Measurements from ENCODE around the gene COPRS.
A peak's percentile ranks its signal among the peaks of the same experiment; 100 is the strongest.

Gene COPRS, protein sequence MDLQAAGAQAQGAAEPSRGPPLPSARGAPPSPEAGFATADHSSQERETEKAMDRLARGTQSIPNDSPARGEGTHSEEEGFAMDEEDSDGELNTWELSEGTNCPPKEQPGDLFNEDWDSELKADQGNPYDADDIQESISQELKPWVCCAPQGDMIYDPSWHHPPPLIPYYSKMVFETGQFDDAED

DNA sequence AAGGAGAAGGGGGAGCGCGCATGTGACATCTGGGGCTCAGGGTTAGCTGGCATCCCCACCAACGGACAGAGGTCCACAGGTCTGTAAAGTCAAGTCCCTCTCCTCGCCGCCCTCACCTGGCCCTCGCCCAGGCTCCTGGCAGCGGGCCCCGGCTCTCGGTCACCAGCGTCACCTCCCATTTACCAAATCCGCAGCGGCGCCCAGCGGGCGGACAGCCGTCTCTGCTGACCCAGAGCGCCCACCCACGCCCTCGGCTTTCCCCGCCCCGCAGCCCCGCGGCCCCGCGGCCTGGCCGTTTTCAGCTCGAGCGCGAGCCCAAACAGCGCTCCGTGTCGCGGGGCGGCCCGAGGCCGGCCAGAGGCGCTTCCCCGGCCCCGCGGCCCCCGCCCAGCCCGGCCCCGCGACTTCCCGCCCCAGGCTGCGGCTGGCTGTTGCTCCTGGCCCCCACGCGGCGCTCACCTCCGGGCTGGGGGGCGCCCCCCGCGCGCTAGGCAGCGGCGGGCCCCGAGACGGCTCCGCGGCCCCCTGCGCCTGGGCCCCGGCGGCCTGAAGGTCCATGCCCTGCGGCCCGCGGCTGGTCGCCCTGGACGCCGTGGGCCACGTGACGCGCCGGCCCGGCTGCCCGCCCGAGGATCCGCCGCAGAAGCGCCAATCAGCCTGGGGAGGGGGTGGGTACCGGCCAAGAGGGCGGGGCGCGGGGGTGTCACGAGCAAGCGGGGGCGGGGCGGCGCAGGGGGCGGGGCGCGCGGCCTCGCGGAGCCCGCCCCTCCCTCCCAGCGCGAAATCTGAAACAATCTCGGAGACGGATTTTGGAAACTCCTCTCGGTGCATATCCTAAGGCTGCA is at the start of gene COPRS:
Gene COPRS (minus strand): TSS at position 603 of the 845 bp plus-strand sequence. CDS start 45 bp downstream, at position 558.
- DNase-seq (ENCODE audit: extremely low read depth, low read depth): peak; percentile 36
- peak within 1 kb of the TSS; percentile 78 for H3K4me3 ChIP-seq (replicated peaks; ENCODE audit: low read depth, low read length)
- TF ChIP-seq, protein P1, sequence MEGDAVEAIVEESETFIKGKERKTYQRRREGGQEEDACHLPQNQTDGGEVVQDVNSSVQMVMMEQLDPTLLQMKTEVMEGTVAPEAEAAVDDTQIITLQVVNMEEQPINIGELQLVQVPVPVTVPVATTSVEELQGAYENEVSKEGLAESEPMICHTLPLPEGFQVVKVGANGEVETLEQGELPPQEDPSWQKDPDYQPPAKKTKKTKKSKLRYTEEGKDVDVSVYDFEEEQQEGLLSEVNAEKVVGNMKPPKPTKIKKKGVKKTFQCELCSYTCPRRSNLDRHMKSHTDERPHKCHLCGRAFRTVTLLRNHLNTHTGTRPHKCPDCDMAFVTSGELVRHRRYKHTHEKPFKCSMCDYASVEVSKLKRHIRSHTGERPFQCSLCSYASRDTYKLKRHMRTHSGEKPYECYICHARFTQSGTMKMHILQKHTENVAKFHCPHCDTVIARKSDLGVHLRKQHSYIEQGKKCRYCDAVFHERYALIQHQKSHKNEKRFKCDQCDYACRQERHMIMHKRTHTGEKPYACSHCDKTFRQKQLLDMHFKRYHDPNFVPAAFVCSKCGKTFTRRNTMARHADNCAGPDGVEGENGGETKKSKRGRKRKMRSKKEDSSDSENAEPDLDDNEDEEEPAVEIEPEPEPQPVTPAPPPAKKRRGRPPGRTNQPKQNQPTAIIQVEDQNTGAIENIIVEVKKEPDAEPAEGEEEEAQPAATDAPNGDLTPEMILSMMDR (IDR thresholded peaks at IDR 0.05; ENCODE audit: low read depth, low read length, missing control alignments): no peak

DNA sequence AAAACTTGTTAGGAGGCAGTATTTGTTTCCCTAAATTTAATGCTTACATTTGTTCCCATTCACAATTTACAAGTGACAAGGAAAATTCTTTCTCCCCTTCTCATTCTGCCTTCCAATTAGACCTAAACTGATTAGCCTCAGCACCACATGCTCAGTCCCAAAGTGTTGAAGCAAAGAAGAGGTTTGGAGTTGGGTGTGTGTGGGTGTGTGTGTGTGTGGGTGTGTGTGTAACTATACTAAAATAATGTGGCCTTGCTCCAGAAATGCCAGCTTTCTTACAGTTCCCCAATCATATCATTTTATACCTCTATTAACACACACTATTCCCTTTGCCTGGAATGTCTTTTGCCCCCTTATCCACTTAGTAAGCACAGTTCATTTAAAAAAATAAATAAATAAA is 49.3 kb upstream of the COPRS start:
- H3K4me3 ChIP-seq (replicated peaks; ENCODE audit: low read depth, low read length): no peak overlapping the region
- no peak for DNase-seq (ENCODE audit: extremely low read depth, low read depth)
- TF ChIP-seq, protein P1 (IDR thresholded peaks at IDR 0.05; ENCODE audit: low read depth, low read length, missing control alignments): no peak

DNA sequence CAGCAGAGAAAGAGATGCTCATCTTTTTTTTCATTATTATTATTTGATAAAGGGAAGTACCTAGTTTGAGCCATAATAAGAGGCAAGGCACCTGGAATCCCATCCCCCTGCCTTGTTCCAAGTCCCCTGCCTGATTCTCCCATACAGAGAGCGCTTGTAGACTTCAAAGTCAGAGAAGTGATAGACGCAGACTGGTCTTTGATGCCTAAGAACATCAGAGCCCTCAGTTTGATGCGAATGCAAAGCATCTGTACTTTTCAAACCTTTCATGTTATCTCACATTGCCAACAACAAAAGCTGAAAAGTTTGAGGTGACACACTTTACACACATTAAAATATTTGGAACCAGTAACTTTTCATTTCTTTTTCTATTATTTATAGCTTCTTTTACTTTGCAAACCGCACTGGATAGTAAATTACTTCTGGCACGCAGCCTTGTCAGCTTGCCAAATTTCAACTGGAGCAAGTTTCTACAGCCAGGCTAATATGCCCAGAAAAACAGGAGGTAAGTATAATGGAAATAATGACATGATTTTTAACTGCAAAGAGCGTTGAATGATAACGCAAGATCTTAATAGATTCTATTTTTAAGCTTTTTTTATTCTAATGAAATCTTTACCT is 48.4 kb upstream of the COPRS start:
- H3K4me3 ChIP-seq (replicated peaks; ENCODE audit: low read depth, low read length): no peak overlapping the region
- no peak for DNase-seq (ENCODE audit: extremely low read depth, low read depth)
- TF ChIP-seq, protein P1 (IDR thresholded peaks at IDR 0.05; ENCODE audit: low read depth, low read length, missing control alignments): no peak

DNA sequence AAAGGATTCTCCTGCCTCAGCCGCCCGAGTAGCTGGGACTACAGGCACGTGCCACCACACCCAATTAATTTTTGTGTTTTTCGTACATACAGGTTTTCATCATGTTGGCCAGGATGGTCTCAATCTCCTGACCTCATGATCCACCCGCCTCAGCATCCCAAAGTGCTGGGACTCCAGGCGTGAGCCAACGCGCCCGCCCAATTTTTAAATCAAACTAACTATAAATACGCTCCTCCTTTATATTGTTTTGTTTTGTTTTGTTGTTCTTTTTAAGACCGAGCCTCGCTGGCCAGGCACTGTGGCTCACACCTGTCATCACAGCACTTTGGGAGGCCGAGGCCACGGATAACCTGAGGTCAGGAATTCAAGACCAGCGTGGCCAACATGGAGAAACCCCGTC is 44.4 kb upstream of the COPRS start:
- TF ChIP-seq, protein P1 (IDR thresholded peaks at IDR 0.05; ENCODE audit: low read depth, low read length, missing control alignments): no peak
- DNase-seq (ENCODE audit: extremely low read depth, low read depth): no peak
- no peak overlapping the region for H3K4me3 ChIP-seq (replicated peaks; ENCODE audit: low read depth, low read length)

DNA sequence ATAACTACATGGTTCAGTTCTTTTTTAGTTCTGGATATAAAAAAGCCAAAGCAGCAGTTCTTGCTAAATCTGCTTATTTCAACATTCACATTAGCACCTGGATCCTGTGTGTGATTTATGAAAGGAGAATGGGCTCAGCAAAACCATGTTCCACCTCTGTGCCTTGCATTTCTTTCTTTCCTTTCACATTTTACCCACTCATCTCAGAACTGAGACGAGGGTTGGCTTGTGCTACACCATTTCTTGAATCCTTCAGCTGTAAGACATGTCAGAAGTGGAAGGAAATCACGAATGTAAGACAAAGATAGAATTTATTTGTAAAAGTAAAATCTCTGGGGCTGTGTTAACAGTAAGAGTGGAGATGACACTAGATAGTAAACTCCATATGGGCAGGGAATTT is 43.6 kb upstream of the COPRS start:
- no peak for DNase-seq (ENCODE audit: extremely low read depth, low read depth)
- no peak overlapping the region for H3K4me3 ChIP-seq (replicated peaks; ENCODE audit: low read depth, low read length)
- TF ChIP-seq, protein P1 (IDR thresholded peaks at IDR 0.05; ENCODE audit: low read depth, low read length, missing control alignments): no peak

DNA sequence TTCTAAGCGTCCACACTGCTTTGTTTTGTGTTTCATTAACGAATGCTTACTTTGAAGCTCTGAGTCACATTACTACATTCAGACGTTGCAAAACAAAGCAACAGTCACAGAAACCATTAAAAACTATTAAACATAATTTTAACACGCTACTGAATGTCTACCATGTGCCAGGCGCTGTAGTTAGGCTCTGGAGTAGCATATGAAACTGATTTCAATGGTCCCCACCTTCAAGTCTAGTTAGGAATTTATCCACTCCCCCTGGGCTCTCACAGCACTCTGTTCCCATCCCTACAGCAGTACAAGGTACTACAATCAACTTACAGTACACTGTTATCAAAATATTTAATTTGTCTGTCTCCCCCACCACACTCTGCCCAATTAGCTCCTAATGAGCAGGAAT is 41.8 kb upstream of the COPRS start:
- TF ChIP-seq, protein P1 (IDR thresholded peaks at IDR 0.05; ENCODE audit: low read depth, low read length, missing control alignments): no peak
- no peak for DNase-seq (ENCODE audit: extremely low read depth, low read depth)
- H3K4me3 ChIP-seq (replicated peaks; ENCODE audit: low read depth, low read length): peak overlapping the region; percentile 68

All from HFF-Myc (cell line).